ENCODE results near the gene MTHFD1. TPM values are rescaled to one million over a fixed set of nuclear protein-coding genes. Genes with fewer than 3 reads are reported as not detected.
A peak's percentile ranks its signal among the peaks of the same experiment; 100 is the strongest.

MTHFD1 gene
- polyA plus RNA-seq, 4 donors, result 66.3 to 100 (median 91.8) TPM

- DNase-seq (ENCODE audit: low read depth in 4 of 4, low spot score in 2 of 4), result no peak
Observed at GRCh38 chr14:64401949-64402348, 13.8 kb downstream of the MTHFD1 start.

DNA sequence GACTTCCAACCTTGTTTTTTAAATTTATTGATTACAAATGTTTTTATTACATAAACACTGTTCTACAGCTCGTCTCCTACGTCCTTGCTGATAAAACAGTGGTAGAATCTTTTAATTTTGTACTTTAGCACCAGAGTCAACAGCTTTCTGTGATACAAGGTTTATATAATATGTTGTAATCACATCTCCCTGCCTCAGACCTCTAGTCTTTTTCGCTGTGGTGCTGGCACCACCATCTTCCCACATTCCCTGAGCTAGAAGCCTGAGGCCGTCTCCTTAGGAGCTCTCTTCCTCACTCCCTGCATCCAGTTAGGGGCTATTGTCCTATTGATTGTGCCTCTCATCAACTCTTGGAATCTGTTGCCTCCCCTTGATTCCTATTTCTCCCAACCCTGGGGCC, 17.1 kb downstream of the MTHFD1 start:
- no peak for DNase-seq (ENCODE audit: low read depth in 4 of 4, low spot score in 2 of 4)

DNA sequence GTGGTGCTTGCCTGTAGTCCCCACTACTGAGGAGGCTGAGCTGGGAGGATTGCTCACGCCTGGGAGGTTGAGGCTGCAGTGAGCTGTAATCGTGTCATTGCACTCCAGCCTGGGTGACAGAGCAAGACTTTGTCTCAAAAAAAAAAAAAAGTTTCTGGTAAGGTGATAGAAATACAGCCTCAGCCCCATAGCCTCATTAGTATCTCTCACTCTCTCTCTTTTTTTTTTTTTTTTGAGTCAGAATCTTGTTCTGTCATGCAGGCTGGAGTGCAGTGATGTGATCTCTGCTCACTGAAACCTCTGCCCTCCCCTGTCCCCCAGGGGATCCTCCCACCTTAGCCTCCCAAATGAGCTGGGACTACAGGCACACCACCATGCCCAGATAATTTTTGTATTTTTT, 19.2 kb downstream of the MTHFD1 start:
- DNase-seq (ENCODE audit: low read depth in 4 of 4, low spot score in 2 of 4), result no peak

DNA sequence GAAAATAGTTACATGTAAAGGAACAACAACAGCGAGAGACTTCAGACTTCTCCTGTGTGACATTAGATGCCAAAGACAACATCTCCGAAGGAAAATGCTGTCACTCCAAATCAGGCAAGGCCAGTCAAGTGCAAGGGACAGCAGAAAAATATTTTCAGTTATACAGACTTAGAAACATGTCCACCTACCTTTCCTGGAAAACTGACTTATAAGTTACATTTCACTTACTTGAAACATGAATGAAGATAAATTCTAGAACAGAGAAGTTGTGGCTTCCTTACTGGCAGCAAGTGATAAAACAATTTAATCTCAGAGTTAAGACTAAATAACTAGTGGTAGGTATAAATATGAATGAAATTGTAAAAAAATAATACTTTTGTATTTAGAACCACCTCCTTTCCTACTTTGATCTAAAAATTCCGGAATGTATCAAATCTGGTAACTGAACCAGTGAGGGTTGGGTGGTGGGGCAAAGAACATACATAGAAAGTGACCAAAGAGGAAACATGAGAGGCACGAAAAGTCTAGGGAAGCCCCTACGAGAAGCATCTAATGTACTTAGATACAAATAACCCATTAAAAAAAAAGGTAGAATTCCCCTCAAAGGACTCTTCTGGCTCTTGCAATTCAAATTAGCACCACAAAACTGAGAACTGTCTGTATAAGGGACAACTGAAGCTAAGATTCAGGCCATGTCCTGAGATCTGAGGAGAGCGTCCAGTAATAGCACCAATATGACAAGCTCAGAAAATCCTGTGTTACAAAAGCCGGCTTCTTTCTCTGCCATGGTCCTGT, 21.2 kb downstream of the MTHFD1 start:
- no peak for DNase-seq (ENCODE audit: low read depth in 4 of 4, low spot score in 2 of 4)

- no peak for DNase-seq (ENCODE audit: low read depth in 4 of 4, low spot score in 2 of 4)
Observed at GRCh38 chr14:64410084-64410774, 22.1 kb downstream of the MTHFD1 start.

- no peak for DNase-seq (ENCODE audit: low read depth in 4 of 4, low spot score in 2 of 4)
Observed at GRCh38 chr14:64411001-64411400, 22.8 kb downstream of the MTHFD1 start.

DNA sequence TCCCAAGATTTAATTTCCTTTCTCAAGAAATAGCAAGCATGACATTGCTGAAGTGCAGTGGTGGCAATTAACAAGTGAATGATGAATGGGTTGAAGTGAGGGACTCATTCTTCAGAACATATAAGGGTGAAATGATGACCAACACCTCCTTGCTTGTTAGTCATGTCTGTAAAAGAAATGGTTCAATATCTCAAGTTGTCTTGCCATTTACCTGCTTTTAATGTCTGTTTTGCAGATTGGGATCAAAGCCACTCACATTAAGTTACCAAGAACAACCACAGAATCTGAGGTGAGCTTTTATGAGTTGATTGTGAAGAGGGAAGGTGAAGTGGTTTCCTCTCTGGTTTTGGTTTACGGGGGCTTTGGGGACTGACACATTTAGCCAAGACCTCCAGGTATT, 24.1 kb downstream of the MTHFD1 start:
- no peak for DNase-seq (ENCODE audit: low read depth in 4 of 4, low spot score in 2 of 4)

GRCh38 chr14:64416348-64416932, 28.3 kb downstream of the MTHFD1 start:
- no peak for DNase-seq (ENCODE audit: low read depth in 4 of 4, low spot score in 2 of 4)

DNA sequence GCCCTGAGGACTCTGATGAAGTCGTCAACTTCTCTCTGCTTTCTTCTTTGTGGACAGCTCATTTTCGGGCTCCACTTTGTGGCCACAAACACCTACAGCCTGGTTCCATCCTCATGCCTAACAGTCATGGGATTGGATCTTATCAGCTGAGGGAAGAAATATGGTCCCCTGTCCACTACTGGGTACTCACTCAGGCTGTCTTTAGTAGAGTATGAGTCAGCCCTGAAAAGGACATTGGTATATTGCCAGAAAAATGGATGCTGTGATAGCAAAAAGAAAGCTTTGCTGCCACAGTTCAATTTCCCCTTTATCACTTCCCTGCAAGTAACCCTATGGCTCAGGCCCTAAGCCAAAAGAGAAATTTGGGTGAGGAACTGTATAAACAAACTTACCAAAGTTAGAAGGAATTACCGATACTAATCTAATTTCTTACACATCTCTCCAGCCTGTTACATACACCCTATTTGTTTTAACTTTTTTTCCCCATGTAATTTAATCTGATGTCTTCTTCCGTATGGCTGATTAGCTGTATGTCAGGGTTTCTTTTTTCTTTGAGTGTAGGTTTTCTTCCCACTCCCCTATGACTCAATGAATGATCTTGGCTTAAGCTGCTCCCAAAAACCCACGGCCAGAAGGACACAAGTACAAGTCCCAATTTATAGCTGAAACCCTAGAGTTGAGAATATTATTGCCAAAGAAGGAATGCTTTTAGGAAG, 29.1 kb downstream of the MTHFD1 start:
- DNase-seq (ENCODE audit: low read depth in 4 of 4, low spot score in 2 of 4), result no peak

GRCh38 chr14:64417771-64418125, 29.6 kb downstream of the MTHFD1 start:
- no peak for DNase-seq (ENCODE audit: low read depth in 4 of 4, low spot score in 2 of 4)

DNA sequence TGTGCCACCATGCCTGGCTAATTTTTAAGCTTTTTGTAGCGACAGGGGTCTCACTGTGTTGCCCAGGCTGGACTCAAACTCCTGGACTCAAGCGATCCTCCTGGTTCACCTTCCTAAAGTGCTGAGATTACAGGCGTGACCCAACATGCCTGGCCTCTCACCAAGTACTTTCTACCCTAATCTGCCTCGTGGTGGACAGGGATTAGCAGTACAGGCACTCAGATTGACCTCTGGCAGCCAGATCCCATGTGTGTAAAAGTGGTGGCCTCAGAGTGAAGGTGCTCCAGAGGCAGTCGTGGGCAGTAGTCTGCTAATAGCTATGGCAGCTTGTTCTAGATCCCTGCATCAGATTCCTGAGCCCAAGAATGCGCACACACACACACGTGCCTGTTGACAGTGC, 30.9 kb downstream of the MTHFD1 start:
- DNase-seq (ENCODE audit: low read depth in 4 of 4, low spot score in 2 of 4), result no peak

DNA sequence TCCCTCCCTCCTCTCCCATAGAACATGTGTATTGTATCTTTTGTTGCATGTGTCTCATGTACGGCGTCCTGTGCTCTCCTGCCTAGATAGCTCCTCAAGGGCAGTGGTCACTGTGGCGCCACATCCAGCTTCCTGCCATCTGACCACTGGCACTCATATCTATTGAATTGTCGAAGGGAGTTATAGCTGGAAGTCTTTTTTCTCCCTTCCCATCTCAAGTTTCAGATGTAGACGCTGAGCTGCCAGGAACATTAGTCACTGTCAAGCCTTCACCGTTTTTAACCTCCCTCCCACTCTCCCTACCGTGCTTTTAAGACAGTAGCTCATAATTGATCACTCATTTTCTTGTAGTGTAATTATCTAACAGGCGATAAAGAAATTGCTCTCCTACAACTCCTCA, 33.0 kb downstream of the MTHFD1 start:
- DNase-seq (ENCODE audit: low read depth in 4 of 4, low spot score in 2 of 4), result peak in 1 of 4 donors; percentile 28

DNA sequence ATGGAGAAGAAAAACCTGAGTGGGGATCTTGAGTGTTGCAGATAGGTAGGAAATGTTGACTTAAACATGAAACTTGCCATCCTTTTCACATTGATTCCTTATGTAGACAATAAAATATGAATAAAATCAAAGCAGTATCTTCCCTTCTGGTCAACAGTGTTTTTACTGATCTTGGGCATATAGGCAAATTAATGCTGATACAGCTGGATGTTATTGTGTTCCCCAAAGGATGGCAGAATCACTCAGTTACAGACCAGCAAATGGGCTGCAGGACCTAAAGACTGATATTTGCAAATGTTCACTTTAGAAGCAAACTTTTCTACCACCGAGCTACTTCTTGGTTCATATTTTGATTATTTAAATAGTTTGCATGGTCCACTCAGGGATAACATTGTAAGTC, 33.9 kb downstream of the MTHFD1 start:
- no peak for DNase-seq (ENCODE audit: low read depth in 4 of 4, low spot score in 2 of 4)

DNA sequence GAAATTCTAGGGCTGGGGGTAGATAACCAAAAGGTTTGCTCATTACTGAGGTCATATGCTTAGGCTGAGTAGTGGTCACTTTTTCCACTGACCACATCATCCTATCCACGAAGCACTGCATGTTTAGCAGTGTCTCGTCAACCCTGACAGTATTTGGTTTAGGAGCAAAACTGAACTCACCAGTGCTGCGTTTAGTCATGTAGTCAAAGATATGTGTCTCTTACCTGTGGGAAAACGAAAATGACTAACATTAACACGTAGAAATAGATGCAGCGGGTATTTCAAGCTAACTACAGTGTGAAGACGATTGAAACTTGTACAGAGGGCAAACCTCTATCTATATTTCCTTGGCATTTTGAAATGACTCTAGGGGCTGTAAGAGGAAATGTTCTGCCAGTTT, 34.6 kb downstream of the MTHFD1 start:
- DNase-seq (ENCODE audit: low read depth in 4 of 4, low spot score in 2 of 4), result no peak

GRCh38 chr14:64423987-64424386, 35.8 kb downstream of the MTHFD1 start:
- DNase-seq (ENCODE audit: low read depth in 4 of 4, low spot score in 2 of 4), result no peak

GRCh38 chr14:64434528-64434927, 46.4 kb downstream of the MTHFD1 start:
- no peak for DNase-seq (ENCODE audit: low read depth in 4 of 4, low spot score in 2 of 4)

DNA sequence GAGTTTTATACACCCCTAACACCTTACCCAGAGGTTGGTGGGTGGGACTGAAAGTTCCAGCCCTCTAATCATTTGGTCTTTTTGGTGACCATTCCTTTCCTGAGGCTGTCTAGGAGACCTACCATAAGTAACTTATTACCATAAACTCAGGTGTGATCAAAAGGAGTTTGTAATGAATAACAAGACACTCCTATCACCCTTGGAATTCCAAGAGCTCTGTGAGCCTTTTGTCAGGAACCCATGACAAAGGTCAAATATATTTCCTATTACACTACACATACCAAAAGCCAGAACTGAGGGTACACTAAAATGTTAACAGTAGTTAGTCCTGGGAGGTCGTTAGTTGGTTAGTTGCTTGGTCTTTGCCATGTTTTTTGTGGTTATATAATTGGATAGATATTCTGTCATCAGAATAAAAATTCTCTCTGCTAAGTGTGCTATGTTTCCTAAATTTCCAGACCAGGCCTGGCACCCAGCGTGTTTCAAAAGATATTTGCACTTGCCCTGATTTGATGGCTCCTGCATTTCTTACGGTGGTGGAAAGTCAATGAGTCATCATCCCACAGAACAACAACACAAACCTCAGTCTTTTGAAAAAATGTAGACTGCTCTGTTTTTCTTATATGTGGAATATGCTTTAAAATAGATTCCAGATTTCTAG, 50.2 kb downstream of the MTHFD1 start:
- DNase-seq (ENCODE audit: low read depth in 4 of 4, low spot score in 2 of 4), result peak in 1 of 4 donors; percentile 14

- DNase-seq (ENCODE audit: low read depth in 4 of 4, low spot score in 2 of 4), result no peak
Observed at GRCh38 chr14:64439141-64439540, 51.0 kb downstream of the MTHFD1 start.

DNA sequence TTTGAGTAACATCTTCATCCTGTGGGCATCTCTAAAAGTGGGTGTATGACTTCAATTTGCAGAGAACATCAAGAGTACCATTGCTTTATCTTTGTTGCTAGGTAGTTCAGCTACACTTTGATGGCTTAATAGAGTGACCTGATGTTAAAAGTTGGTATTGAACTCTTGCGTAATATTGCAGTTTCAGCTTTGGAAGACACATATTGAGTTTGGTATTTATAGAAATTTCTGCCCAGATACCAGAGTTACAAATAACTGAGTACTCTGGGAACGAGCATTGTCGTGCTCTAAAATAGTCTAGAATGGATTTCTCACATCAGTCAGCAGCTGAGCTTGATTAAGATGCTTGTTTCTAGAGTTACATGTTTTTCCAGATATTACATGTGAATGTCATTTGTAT, 52.3 kb downstream of the MTHFD1 start:
- DNase-seq (ENCODE audit: low read depth in 4 of 4, low spot score in 2 of 4), result no peak

- peak in 2 of 4 donors; percentile 34 for DNase-seq (ENCODE audit: low read depth in 4 of 4, low spot score in 2 of 4)
Observed at GRCh38 chr14:64442300-64442988, 54.3 kb downstream of the MTHFD1 start.
